AG09309 (cell line): Measurements from ENCODE around the gene SERBP1.
"Not testable (repeated sequence)": the region's sequence is repeated elsewhere in the genome, so short reads cannot be mapped to it uniquely, and the experiment has no call there.

Experiments used
- DNase-seq: peaks from one replicate; pipeline ENCODE4 v3.0.0-alpha.2; 2010; ENCODE audit warnings: low read depth
- H3K4me3 ChIP-seq: 2 replicates; pipeline ENCODE4 v1.5.1; 2011; ENCODE audit warnings: mild to moderate bottlenecking, low read depth, low read length, moderate library complexity; ENCODE audit not compliant: control insufficient read depth
- TF ChIP-seq, protein P1 (sequence below): IDR thresholded peaks from 2 replicates; pipeline ENCODE4 v1.5.1; 2011; ENCODE audit warnings: mild to moderate bottlenecking, low read depth, low read length, inconsistent platforms; ENCODE audit not compliant: insufficient read depth, control insufficient read depth; ENCODE audit errors: missing control alignments

The SERBP1 gene

DNA sequence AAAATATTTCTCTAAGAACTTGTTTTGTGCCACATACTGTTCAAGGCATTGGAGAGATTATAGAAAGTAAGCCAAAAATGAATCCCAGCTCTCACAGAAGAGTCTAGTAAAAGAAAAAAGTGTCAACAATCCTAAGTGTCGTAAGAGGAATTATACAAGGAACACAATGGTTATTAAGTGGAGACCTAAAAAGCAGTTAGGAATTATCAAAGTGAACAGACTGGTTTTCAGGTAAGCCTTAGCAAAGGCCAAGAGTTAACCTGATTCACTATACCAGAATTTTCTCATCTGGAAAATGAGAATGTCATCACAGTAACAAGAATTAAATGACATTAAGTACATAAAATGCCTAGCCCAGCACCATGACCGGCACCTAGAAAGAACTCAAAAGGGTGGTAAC lies 15.6 kb downstream of the SERBP1 start:
- TF ChIP-seq, protein P1, sequence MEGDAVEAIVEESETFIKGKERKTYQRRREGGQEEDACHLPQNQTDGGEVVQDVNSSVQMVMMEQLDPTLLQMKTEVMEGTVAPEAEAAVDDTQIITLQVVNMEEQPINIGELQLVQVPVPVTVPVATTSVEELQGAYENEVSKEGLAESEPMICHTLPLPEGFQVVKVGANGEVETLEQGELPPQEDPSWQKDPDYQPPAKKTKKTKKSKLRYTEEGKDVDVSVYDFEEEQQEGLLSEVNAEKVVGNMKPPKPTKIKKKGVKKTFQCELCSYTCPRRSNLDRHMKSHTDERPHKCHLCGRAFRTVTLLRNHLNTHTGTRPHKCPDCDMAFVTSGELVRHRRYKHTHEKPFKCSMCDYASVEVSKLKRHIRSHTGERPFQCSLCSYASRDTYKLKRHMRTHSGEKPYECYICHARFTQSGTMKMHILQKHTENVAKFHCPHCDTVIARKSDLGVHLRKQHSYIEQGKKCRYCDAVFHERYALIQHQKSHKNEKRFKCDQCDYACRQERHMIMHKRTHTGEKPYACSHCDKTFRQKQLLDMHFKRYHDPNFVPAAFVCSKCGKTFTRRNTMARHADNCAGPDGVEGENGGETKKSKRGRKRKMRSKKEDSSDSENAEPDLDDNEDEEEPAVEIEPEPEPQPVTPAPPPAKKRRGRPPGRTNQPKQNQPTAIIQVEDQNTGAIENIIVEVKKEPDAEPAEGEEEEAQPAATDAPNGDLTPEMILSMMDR: no peak
- no peak overlapping the region for H3K4me3 ChIP-seq
- DNase-seq: no peak

DNA sequence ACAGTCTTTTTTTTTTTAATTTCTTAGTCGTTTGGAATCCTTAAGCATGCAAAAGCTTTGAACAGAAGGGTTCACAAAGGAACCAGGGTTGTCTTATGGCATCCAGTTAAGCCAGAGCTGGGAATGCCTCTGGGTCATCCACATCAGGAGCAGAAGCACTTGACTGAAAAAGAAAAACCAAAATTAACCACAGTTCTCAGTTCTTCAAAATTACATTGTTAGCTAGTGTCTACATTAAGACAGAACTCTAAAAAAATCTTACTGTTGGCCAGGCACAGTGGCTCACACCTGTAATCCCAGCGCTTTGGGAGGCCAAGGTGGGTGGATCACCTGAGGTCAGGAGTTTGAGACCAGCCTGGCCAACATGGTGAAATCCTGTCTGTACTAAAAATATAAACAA lies 17.1 kb downstream of the SERBP1 start:
- DNase-seq, H3K4me3 ChIP-seq: not testable (repeated sequence)

DNA sequence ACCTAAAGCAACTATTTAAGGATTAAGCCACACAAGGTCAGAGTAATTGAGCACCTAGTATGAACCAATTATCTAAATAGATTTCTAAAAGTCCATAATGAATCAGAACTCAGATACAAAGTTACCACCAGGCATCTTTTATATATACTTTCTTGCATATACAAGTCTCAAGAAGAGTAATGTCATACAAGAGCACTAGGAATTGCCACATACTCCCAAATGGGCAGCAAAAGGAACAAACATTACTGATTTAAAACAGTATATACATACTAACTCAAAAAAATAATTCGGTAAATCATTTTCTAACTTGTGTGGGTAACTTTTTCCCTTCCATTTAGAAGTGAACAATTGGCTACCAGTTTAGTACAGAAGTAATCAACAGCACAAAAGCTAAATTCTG lies 22.1 kb downstream of the SERBP1 start:
- no peak for DNase-seq
- no peak overlapping the region for H3K4me3 ChIP-seq
- TF ChIP-seq, protein P1: no peak

DNA sequence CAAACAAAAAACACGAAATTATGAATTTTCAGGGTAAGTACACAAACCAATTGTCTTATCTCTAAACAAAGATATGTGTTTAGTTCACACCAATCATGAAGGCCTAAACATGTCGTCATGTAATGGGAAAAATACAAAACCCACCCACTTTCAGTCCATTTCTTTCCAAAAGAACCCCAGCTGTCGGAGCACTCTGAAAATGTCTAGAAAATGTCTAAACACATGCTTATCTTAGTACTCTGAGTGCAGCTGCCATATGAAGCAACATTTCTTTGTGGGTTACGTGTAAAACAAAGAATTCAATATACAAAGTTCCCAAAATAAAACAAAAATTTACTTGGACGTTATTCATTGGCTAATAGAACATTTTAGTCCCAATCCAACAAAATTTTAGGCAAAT lies 22.7 kb downstream of the SERBP1 start:
- TF ChIP-seq, protein P1: no peak
- no peak overlapping the region for H3K4me3 ChIP-seq
- no peak for DNase-seq

DNA sequence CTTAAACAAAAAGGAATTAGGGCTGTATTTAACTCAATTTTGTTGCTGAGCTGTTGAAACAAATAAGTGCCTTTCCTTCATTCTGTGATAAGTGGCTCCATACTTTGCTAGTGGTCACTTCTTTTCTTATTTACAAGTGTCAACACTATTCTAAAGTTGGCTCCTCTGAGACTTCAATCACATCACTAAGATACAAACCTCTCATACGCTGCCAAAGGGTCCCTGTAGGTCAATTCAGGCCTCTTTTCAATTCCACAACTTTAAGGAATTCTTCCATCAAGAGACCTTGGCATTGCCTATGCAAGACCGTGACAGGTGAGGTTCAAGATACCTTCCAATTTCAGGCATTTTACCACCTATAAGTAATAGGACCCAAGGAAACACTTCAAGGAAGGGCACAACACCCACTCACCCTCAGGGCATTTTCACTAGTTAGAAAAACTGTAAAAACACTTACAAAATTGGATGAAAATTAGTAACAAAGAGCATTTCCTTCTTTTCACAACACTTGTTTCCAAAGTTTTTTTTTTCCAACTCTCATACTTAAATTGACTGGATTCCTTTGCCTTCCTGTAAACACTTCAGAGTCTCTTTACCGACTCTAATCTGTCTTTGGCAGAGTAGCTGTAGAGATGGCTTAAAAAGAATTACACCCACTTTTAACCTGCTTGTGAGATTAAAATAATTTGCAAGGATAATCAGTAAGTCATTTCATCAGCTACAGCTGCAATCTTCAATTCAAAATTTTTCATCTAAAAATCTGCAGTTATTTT lies 24.5 kb downstream of the SERBP1 start:
- DNase-seq: no peak
- TF ChIP-seq, protein P1: no peak
- no peak overlapping the region for H3K4me3 ChIP-seq

DNA sequence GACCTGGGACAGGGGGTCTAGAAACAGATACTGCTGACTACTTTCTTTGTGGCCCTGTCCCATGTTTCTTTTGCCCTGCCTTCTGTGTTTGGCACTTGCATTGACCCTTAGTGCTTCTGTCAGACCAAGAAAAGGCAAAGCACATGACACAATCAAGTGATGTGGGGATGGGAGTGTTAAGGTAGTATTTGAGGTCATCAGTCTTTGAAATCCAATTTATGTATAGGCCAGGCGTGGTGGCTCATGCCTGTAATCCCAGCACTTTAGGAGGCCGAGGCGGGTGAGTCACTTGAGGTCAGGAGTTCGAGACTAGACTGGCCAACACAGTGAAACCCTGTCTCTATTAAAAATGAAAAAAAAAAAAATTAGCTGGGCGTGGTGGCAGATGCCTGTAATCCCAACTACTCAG lies 26.0 kb downstream of the SERBP1 start:
- no peak overlapping the region for H3K4me3 ChIP-seq
- TF ChIP-seq, protein P1: no peak
- DNase-seq: no peak

DNA sequence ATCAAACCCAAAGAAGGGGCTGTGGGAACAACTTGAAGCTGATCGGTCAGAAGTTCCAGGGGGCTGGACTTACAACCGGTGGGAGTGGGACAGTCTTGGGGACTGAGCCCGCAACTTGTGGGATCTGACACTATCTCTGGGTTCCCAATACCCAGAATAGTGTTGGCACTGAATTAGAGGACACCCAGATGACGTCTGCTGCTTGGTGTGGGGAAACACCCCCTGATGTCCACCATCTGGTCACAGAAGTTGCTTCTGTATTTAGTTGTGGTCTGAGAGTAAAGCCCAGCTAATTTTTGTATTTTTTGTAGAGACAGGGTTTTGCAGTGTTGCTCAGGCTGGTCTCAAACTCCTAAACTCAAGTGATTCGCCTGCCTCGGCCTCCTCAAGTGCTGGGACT lies 28.8 kb downstream of the SERBP1 start:
- no peak for DNase-seq
- TF ChIP-seq, protein P1: no peak
- no peak overlapping the region for H3K4me3 ChIP-seq

DNA sequence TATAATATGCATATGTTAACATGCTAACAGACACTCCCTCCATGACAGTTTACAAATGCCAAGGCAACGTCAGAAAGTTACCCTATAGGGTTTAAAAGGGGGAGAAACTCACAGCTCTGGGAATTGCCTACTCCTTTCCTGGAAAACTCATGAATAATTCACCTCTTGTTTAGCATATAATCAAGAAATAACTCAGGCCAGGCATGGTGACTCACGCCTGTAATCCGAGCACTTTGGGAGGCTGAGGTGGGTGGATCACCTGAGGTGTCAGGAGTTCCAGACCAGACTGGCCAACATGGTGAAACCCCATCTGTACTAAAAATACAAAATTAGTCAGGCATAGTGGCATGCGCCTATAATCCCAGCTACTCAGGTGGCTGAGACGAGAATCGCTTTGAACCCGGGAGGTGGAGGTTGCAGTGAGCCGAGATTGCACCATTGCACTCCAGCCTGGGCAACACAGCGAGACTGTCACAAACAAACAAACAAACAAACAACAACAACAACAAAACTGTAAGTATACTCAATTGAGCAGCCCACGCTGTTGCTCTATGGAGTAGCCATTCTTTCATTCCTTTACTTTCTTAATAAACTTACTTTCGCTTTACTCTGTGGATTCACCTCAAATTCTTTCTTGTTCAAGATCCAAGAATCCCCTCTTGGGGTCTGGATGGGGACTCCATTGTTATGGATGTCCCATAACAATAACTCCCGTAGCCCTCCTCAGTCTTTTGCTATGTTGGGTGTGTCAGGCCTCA lies 30.0 kb downstream of the SERBP1 start:
- not testable (repeated sequence) for DNase-seq, H3K4me3 ChIP-seq
